CD4-positive, alpha-beta T cell (primary cell): ENCODE results near the gene NEURL1. TPM values are rescaled to one million over a fixed set of nuclear protein-coding genes. Genes with fewer than 3 reads are reported as not detected.

Source experiments
- ATAC-seq: fragments of 200-7000 bp; cut with Tn5 transposase; one replicate; pipeline ENCODE4 v1.10.0; 2022; ENCODE audit warnings: mild to moderate bottlenecking; ENCODE audit not compliant: poor library complexity
- CTCF ChIA-PET: fragments of 350-600 bp; sonication (Branson Sonifier 250); formaldehyde crosslinking; loops from one replicate; lab custom pipeline; 2021; ENCODE audit warnings: antibody characterized with exemption, inconsistent platforms; lab: Charles Lee
- POLR2A ChIA-PET: fragments of 350-600 bp; sonication (Branson Sonifier 250); formaldehyde crosslinking; loops from one replicate; lab custom pipeline; 2021; ENCODE audit warnings: antibody characterized with exemption, inconsistent platforms; lab: Charles Lee
- DNase-seq, 14 experiments: peaks; one replicate each; pipeline ENCODE4 v3.0.0-alpha.2; 2013 to 2020; ENCODE audit warnings: mixed read lengths in 2 of 14
- H3K27ac ChIP-seq, 2 donors: one replicate each; pipeline versions ENCODE4 v1.5.1 to v1.7.0; 2013; ENCODE audit warnings: low read length in 2 of 2, low read depth in 1 of 2, mild to moderate bottlenecking in 1 of 2
- H3K27me3 ChIP-seq, 2 experiments: 1 replicate in 1 of 2; 2 replicates in 1 of 2; pipeline versions ENCODE4 v1.6.1 to v1.7.0; 2013; ENCODE audit warnings: low read length in 2 of 2, control low read depth in 1 of 2, mild to moderate bottlenecking in 1 of 2, moderate library complexity in 1 of 2; ENCODE audit not compliant: insufficient read depth in 2 of 2, control insufficient read depth in 1 of 2
- H3K36me3 ChIP-seq: one replicate; pipeline ENCODE4 v1.6.1; 2013; ENCODE audit warnings: low read length, control low read depth; ENCODE audit not compliant: insufficient read depth
- H3K4me1 ChIP-seq: one replicate; pipeline ENCODE4 v1.6.1; 2013; ENCODE audit warnings: low read length, control low read depth; ENCODE audit not compliant: insufficient read depth
- H3K4me3 ChIP-seq: one replicate; pipeline ENCODE4 v1.5.1; 2013; ENCODE audit warnings: mild to moderate bottlenecking, low read length, moderate library complexity
- H3K9me3 ChIP-seq, 2 experiments: 1 replicate in 1 of 2; 2 replicates in 1 of 2; pipeline versions ENCODE4 v1.6.1 to v1.7.0; 2013; ENCODE audit warnings: low read length in 2 of 2, mild to moderate bottlenecking in 2 of 2, control low read depth in 1 of 2, moderate library complexity in 1 of 2; ENCODE audit not compliant: control insufficient read depth in 1 of 2, insufficient read depth in 1 of 2
- H3K27ac Mint-ChIP-seq: one replicate; pipeline ENCODE4 v1.8.0; 2020; ENCODE audit warnings: mixed read lengths
- H3K27me3 Mint-ChIP-seq: one replicate; pipeline ENCODE4 v1.8.0; 2021; ENCODE audit warnings: mixed read lengths
- H3K36me3 Mint-ChIP-seq: one replicate; pipeline ENCODE4 v1.8.0; 2021; ENCODE audit warnings: low read depth, mixed read lengths
- H3K4me1 Mint-ChIP-seq: one replicate; pipeline ENCODE4 v1.8.0; 2021; ENCODE audit warnings: low read depth, mixed read lengths
- H3K4me3 Mint-ChIP-seq: one replicate; pipeline ENCODE4 v1.8.0; 2020; ENCODE audit warnings: mild to moderate bottlenecking, mixed read lengths
- H3K9me3 Mint-ChIP-seq: one replicate; pipeline ENCODE4 v1.8.0; 2020; ENCODE audit warnings: mixed read lengths
- CTCF ChIP-seq: fragments of 200-600 bp; IDR thresholded peaks from one replicate; pipeline ENCODE4 v1.8.0; 2022; ENCODE audit warnings: antibody characterized with exemption, mild to moderate bottlenecking
- intact Hi-C, 2 experiments: fragments of 100-400 bp; cut with DNase I in 1 of 2; cut with micrococcal nuclease in 1 of 2; formaldehyde crosslinking; loops; one replicate each; pipeline versions ENCODE4 v1.15.1 to v1.9.0; 2023 to 2025; cut with DNase I, micrococcal nuclease
- total RNA-seq, 174 experiments: library from RNA in 2 of 174; stranded (reverse) in 2 of 174; gene quantifications; one replicate each; pipeline ENCODE4 v1.2.3 and lab custom pipeline; 2021 to 2026

Gene NEURL1
- total RNA-seq, 2 experiments from 2014 or later = 0.85 to 1.1 TPM

GRCh38 chr10:103556383-103557007, 63.0 kb downstream of the NEURL1 start:
- POLR2A ChIA-PET = no interaction called here
- Mint-ChIP-seq H3K27ac (no peak overlapping the region), H3K27me3 (peaks cover 25% of the 10 kb centered on the region), H3K36me3 (no peaks in the 10 kb centered on the region), H3K4me1 (peaks cover 14% of the 10 kb centered on the region), H3K9me3 (no peaks in the 10 kb centered on the region), H3K4me3 (no peak overlapping the region)
- CTCF ChIA-PET = no interaction called here
- Histone ChIP-seq H3K4me1 (peaks cover 28% of the 10 kb centered on the region), H3K36me3 (no peaks in the 10 kb centered on the region), H3K27ac (no peak overlapping the region), H3K9me3 (peaks cover 0 to 7% of the 10 kb centered on the region in 2 experiments), H3K27me3 (peaks cover 9 to 10% of the 10 kb centered on the region in 2 experiments), H3K4me3 (no peak overlapping the region)
- ATAC-seq (no peak), DNase-seq (no peak)
- no peak for TF ChIP-seq CTCF
- intact Hi-C loops = no loop called here

GRCh38 chr10:103557455-103557854, 64.0 kb downstream of the NEURL1 start:
- peaks cover 28% of the 10 kb centered on the region for H3K4me1 ChIP-seq
- DNase-seq (no peak), ATAC-seq (no peak)
- H3K27ac Mint-ChIP-seq = no peak overlapping the region
- no peaks in the 10 kb centered on the region for H3K36me3 ChIP-seq
- no peaks in the 10 kb centered on the region for H3K9me3 Mint-ChIP-seq
- intact Hi-C loops = no loop called here
- H3K9me3 ChIP-seq = peaks cover 0 to 7% of the 10 kb centered on the region in 2 experiments
- POLR2A ChIA-PET = no interaction called here
- H3K4me3 Mint-ChIP-seq = no peak overlapping the region
- H3K27me3 Mint-ChIP-seq = peaks cover 25% of the 10 kb centered on the region
- H3K27me3 ChIP-seq = peaks cover 9 to 10% of the 10 kb centered on the region in 2 experiments
- H3K4me3 ChIP-seq = no peak overlapping the region
- CTCF ChIA-PET = no interaction called here
- no peak overlapping the region for H3K27ac ChIP-seq
- H3K4me1 Mint-ChIP-seq = peaks cover 14% of the 10 kb centered on the region
- TF ChIP-seq CTCF = no peak
- H3K36me3 Mint-ChIP-seq = no peaks in the 10 kb centered on the region

- Histone ChIP-seq H3K9me3 (peaks cover 0 to 7% of the 10 kb centered on the region in 2 experiments), H3K4me1 (peaks cover 21% of the 10 kb centered on the region), H3K4me3 (no peak overlapping the region), H3K36me3 (no peaks in the 10 kb centered on the region), H3K27me3 (peaks cover 9 to 10% of the 10 kb centered on the region in 2 experiments), H3K27ac (no peak overlapping the region)
- DNase-seq = no peak
- peaks cover 25% of the 10 kb centered on the region for H3K27me3 Mint-ChIP-seq
- ChIA-PET POLR2A (no interaction called here), CTCF (no interaction called here)
- H3K4me1 Mint-ChIP-seq = peaks cover 11% of the 10 kb centered on the region
- TF ChIP-seq CTCF = no peak
- H3K36me3 Mint-ChIP-seq = no peaks in the 10 kb centered on the region
- ATAC-seq = no peak
- H3K27ac Mint-ChIP-seq = no peak overlapping the region
- no peaks in the 10 kb centered on the region for H3K9me3 Mint-ChIP-seq
- no peak overlapping the region for H3K4me3 Mint-ChIP-seq
- intact Hi-C loops = no loop called here
Observed at GRCh38 chr10:103558911-103559310, 65.4 kb downstream of the NEURL1 start.
